Activated naive CD8-positive, alpha-beta T cell treated with anti-CD3 and anti-CD28 coated beads for 36 hours (primary cell): ENCODE measurements around the gene ANKZF1. TPM values are rescaled to one million over a fixed set of nuclear protein-coding genes. Genes with fewer than 3 reads are reported as not detected.

Source experiments
- DNase-seq: peaks from one replicate; pipeline ENCODE4 v3.0.0; 2021
- H3K27ac Mint-ChIP-seq: one replicate; pipeline ENCODE4 v1.8.0; 2022; ENCODE audit warnings: mild to moderate bottlenecking, moderate library complexity, mixed read lengths
- H3K27me3 Mint-ChIP-seq: one replicate; pipeline ENCODE4 v1.8.0; 2022; ENCODE audit warnings: mild to moderate bottlenecking, mixed read lengths
- H3K36me3 Mint-ChIP-seq: one replicate; pipeline ENCODE4 v1.8.0; 2021; ENCODE audit warnings: mild to moderate bottlenecking, mixed read lengths
- H3K4me1 Mint-ChIP-seq: one replicate; pipeline ENCODE4 v1.8.0; 2021; ENCODE audit warnings: mixed read lengths
- H3K4me3 Mint-ChIP-seq: one replicate; pipeline ENCODE4 v1.8.0; 2022; ENCODE audit warnings: mild to moderate bottlenecking, moderate library complexity, mixed read lengths
- H3K9me3 Mint-ChIP-seq: one replicate; pipeline ENCODE4 v1.8.0; 2022; ENCODE audit warnings: mixed read lengths
- total RNA-seq, 2 experiments: library from RNA; stranded (reverse); gene quantifications; one replicate each; pipeline ENCODE4 v1.2.3, GENCODE V29; 2021

ANKZF1 gene
- total RNA-seq, 2 experiments from 2014 or later, result 102 to 114 TPM

DNA sequence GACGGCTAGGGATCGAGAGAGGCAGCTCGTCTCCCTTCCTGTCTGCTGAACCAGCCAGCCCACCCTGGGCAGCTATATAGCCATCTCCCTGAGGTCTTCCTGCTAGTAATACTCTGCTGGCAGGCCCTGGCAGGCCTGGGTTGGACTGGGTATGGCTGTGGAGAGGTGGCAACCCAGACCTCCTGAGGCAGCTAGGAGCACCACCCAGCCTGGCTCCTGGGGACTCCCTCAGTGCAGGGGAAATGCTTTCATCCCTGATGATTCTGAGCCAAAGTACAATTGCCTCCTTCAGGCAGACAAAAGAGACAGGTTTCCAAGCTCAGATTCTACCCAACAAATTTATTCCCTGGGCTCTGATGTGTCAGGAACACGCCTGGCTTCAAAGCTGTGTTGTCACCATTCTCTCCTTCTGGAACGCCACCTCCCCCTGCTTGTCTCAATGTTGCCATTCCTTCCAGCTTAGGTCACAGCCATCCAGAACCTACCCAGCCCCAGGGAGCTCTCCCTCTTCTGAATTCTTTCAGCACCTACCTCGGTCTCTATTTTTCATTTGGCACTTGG lies 44.8 kb downstream of the ANKZF1 start:
- no peak for DNase-seq
- Mint-ChIP-seq H3K9me3 (no peaks in the 10 kb centered on the region), H3K4me3 (no peak overlapping the region), H3K27me3 (no peaks in the 10 kb centered on the region), H3K27ac (no peak overlapping the region), H3K4me1 (peaks cover 19% of the 10 kb centered on the region), H3K36me3 (no peaks in the 10 kb centered on the region)

DNA sequence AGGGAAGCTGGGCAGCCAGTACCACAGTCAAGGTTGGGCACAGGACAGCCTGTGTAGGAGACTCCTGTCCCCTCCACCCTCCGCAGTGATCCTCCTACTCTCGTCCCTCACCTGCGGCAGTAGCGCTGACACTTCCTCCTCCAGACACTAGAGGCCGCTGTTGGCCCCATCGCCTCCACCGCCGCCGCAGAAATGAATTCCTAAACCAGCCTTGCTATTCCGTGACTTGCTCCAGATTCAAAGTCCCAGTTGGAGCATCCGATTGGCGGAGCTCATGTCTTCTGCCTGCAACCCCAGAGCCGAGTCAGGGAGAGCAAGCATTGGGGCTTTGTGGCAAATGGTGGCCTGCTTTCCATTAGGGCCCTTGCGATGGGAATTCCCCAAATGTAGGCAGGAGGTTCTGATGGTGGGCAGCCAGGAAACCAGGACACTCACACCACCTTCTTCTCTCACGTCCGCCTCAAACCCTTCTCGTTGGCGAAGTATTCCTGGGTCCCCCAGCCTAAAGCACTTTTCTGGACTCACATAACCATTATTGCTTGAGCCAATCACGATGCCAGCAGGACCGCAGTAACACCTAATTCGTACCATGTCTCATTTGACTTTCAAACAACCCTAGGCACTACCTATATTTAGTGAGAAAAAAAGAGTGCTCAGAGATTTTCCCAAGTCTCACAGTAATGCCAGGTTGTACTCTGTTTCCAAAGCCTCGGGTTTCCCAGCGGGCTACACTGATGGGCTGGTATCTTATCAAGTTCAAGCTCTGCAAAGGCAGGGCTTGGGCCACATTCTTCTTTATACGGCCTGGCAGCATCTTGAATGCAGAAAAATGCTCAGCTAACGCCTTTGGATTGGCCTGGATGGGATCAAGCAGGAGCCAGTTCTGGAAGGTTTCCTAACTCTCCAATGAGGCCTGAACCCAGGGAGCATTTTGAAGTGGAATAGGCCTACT lies 48.4 kb downstream of the ANKZF1 start:
- peak; percentile 74 for DNase-seq
- H3K9me3 Mint-ChIP-seq, result no peaks in the 10 kb centered on the region
- peak overlapping the region; percentile 78 for H3K4me3 Mint-ChIP-seq
- H3K4me1 Mint-ChIP-seq, result peaks cover 43% of the 10 kb centered on the region
- H3K27me3 Mint-ChIP-seq, result no peaks in the 10 kb centered on the region
- H3K27ac Mint-ChIP-seq, result peak overlapping the region; percentile 92
- peaks cover 12% of the 10 kb centered on the region for H3K36me3 Mint-ChIP-seq

DNA sequence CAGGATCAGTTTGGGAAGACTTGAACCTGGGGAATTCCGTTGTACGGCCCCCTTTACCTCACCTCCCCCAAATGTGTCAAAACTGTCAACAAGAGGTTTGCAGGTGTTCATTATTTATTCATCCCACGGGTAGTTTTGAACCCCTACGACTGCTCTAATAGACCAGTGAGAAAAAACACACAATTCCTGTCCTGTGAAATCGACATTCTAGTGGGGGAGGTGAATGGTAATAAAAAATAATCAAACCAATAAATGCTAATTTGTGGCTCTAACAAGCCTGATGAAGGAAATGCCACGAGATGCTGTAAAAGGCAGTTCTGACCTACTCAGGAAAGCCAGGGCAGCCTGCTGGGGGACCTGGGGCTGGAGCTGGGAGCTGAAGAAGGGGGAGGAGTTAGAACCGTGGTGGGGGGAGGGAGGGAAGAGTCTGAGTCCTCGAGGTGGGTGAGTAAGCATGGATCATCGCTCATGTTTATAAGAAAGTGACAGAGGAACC lies 49.1 kb downstream of the ANKZF1 start:
- peaks cover 15% of the 10 kb centered on the region for H3K36me3 Mint-ChIP-seq
- no peaks in the 10 kb centered on the region for H3K27me3 Mint-ChIP-seq
- H3K4me1 Mint-ChIP-seq, result peaks cover 43% of the 10 kb centered on the region
- no peak for DNase-seq
- H3K9me3 Mint-ChIP-seq, result no peaks in the 10 kb centered on the region
- H3K4me3 Mint-ChIP-seq, result peak overlapping the region; percentile 78
- H3K27ac Mint-ChIP-seq, result peak overlapping the region; percentile 92

DNA sequence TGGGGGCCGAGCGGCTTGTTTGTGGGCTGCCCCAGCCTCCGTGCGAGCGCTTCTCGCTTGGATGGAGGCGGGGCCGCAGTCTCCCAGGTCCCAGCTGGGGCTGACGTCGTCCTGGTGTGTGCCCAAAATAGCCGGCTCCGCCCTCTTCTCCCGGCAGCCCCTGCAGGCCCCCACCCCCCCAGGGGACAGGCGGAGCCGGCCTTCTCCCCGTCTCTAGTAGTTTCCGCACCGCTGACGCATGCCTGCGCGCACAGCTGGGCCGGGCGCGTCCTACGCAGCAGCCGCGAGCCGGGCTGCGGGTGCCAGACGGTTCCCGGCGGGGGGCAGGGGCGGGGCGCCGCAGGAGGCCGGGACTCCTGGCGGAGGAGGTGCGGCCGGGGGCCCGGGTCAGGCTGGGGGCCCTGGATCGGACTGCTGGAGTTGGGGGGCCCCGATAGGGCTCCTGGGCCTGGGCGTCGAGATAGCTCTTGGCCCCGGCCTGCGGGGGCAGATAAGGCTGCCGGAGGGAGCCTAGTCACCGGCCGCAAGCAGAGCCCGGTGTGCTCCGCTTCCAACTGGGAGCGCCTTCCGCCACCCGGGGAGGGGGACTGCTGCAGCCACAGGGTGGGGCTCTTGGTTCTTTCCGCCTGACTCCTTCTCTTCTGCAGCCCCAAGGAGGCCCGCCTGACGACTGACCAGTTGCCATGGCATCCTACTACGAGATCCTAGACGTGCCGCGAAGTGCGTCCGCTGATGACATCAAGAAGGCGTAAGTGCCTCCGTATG lies 49.7 kb downstream of the ANKZF1 start, which contains the start of gene DNAJB2:
TSS of gene DNAJB2 (plus strand) at position 216 of the 765 bp plus-strand sequence. CDS start at position 684, 468 bp downstream.
- Mint-ChIP-seq H3K4me3 (peak within 1 kb of the TSS; percentile 91), H3K4me1 (peaks cover 43% of the 10 kb centered on the region), H3K27ac (peak within 1 kb of the TSS; percentile 97), H3K9me3 (no peaks in the 10 kb centered on the region), H3K36me3 (peaks cover 16% of the 10 kb centered on the region), H3K27me3 (no peaks in the 10 kb centered on the region)
- DNase-seq, result peak; percentile 100

DNA sequence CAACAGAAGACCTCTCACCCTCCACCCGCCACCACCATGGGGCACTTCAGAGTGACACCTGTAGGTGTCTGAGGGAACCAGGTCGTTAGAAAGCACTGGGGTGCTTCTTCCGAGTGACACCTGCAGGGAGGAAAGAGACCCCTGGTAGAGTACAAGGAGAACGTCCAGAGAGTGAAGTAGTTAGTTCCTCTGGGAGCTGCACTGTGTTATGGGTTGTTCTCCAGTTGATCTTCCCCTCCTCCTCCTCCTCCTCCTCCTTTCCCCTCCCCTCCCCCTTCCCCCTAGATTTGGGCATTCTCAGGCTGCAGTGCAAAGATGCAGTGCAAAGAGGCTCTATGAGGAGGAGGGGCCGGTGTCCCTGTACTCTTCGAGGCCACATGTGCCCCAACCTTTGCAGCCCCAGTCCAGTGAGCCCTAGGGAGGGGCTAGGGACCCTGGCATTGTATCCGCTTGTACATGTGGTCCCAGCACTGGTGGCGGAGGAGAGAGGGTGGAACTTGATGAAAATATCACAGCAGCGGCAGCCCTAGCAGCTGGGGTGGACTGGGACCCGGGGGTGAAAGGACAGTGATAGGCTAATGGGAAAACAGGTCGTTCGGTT lies 50.4 kb downstream of the ANKZF1 start:
- Mint-ChIP-seq H3K9me3 (no peaks in the 10 kb centered on the region), H3K4me1 (peaks cover 43% of the 10 kb centered on the region), H3K27ac (peak overlapping the region; percentile 97), H3K4me3 (peak overlapping the region; percentile 91), H3K36me3 (peaks cover 16% of the 10 kb centered on the region), H3K27me3 (no peaks in the 10 kb centered on the region)
- no peak for DNase-seq

DNA sequence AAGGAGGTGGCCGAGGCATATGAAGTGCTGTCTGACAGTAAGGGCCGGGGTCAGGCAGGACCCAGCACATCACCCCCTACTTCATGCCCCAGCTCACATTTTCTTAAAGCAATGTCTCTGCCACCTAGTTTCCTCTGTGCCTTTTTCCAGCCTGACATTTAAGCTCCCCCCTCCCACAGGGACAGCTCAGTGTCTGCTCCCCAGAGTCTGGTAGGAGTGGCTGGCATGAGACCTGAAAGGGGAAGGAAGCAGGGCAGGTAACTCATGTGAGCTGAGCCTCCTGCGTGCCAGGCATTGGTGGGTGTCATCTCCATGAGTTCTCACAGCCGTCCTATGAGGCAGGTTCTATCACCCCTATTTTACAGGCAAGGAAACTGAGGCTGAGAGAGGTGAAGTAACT lies 51.0 kb downstream of the ANKZF1 start:
- Mint-ChIP-seq H3K36me3 (peaks cover 16% of the 10 kb centered on the region), H3K27me3 (no peaks in the 10 kb centered on the region), H3K9me3 (no peaks in the 10 kb centered on the region), H3K4me3 (peak overlapping the region; percentile 91), H3K4me1 (peaks cover 45% of the 10 kb centered on the region), H3K27ac (peak overlapping the region; percentile 57)
- DNase-seq, result no peak

DNA sequence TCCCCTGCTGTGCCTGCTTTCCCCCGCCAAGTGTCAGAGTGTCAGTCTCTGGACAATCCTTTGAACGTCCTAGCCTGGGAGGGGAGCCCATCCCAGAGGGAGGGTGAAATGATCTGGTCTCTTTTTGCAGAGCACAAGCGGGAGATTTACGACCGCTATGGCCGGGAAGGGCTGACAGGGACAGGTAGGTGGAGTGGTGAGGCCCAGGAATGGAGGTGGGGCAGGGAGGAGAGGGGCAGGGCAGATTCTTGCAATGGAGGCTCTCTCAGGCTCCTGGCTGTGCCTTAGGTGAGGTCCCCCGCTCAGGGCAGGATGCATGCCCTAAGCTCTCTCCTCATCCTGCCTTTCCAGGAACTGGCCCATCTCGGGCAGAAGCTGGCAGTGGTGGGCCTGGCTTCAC lies 52.0 kb downstream of the ANKZF1 start:
- Mint-ChIP-seq H3K9me3 (no peaks in the 10 kb centered on the region), H3K4me1 (peaks cover 45% of the 10 kb centered on the region), H3K27ac (no peak overlapping the region), H3K4me3 (no peak overlapping the region), H3K36me3 (peaks cover 16% of the 10 kb centered on the region), H3K27me3 (no peaks in the 10 kb centered on the region)
- no peak for DNase-seq

DNA sequence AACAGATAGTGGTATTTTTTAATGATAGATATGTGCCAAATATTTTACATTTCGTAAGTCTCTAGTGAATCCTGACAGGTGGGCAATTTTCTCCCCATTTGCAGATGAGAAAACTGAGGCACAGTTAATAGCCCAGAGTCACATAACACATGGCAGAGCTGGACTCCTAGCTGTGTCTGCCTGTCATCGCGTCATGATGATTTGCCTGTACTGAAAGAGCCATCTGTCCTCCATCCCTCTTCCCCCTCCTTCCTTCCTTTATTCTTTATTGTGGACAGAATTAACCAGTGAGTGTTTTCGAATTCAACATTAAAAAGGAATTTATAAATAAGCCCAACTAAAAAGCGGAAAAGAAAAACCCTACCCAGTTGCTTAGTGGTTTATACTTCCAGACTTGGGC lies 52.8 kb downstream of the ANKZF1 start:
- Mint-ChIP-seq H3K4me3 (no peak overlapping the region), H3K4me1 (peaks cover 43% of the 10 kb centered on the region), H3K9me3 (no peaks in the 10 kb centered on the region), H3K27me3 (no peaks in the 10 kb centered on the region), H3K27ac (no peak overlapping the region), H3K36me3 (peaks cover 16% of the 10 kb centered on the region)
- DNase-seq, result no peak

DNA sequence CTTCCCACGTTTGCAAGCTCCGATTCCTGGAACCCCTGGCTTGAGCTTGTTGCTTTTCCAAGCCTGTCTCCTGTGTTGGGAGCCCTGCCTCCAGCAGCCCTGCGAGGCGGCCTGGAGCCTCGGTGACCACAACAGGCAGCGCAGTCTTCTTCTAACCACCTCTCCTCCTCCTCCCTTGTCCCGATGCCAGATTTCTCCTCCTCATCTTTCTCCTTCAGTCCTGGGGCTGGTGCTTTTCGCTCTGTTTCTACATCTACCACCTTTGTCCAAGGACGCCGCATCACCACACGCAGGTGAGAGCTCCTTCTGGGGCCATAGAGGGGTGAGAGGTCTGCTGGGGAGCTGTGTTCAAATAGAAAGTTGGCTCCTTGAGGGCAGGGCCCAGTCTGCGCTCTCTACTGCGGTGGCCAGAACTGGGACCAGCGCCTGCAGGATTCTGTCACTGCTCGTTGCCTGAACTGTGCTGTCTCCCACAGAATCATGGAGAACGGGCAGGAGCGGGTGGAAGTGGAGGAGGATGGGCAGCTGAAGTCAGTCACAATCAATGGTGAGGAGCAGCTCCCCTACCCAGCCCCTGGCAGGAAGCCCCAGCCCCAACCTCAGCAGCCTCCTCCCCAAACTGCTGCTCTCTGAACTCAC lies 53.5 kb downstream of the ANKZF1 start:
- Mint-ChIP-seq H3K36me3 (peaks cover 16% of the 10 kb centered on the region), H3K4me1 (peaks cover 36% of the 10 kb centered on the region), H3K4me3 (no peak overlapping the region), H3K27me3 (no peaks in the 10 kb centered on the region), H3K27ac (no peak overlapping the region), H3K9me3 (no peaks in the 10 kb centered on the region)
- no peak for DNase-seq

DNA sequence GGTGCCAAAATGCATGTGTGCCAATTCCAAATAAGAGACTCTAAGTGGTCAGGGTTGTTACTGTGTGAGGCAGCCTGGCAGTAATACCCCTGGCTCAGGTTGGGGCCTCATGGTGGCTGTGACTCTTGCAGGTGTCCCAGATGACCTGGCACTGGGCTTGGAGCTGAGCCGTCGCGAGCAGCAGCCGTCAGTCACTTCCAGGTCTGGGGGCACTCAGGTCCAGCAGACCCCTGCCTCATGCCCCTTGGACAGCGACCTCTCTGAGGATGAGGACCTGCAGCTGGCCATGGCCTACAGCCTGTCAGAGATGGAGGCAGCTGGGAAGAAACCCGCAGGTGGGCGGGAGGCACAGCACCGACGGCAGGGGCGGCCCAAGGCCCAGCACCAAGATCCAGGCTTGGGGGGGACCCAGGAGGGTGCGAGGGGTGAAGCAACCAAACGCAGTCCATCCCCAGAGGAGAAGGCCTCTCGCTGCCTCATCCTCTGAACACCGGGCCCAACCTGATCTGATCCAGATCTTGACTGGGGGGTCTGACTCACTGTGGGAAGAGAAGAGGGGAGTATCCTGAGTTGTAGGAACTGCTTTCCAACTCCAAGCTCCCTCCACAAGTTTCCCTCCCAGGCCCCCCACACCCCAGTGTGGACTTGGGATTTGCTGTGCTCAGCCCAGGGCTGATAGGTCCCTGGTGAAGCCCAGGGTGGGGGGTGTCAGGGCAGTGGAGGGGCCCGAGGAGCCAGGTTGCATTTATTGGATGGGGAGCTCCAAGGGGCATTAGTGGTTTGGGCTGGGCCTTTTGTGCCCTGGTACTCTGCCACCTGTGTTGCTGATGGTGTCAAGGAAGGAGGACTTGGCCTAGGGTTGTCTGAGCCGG lies 55.1 kb downstream of the ANKZF1 start:
- Mint-ChIP-seq H3K36me3 (peaks cover 16% of the 10 kb centered on the region), H3K4me3 (no peak overlapping the region), H3K27ac (no peak overlapping the region), H3K9me3 (no peaks in the 10 kb centered on the region), H3K27me3 (no peaks in the 10 kb centered on the region), H3K4me1 (peaks cover 26% of the 10 kb centered on the region)
- DNase-seq, result no peak

DNA sequence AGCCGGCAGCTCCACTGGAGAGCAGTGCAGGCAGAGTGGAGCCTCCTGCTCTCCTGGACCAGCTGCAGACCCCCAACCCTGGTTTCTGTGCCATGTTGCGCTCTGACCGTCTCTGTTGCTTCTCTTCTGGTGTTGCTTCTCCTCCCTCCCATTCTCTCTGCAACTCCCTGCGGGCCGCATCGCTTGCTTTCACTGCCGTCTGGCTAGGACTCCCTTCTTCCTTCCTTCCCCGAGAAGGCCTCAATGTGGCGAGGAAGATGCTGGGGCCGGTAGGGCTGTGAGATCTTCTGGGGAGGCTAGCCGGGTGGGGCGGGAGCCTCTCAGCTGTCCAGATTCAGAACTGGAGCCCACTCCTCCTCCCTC lies 55.7 kb downstream of the ANKZF1 start:
- no peak for DNase-seq
- Mint-ChIP-seq H3K36me3 (peaks cover 13% of the 10 kb centered on the region), H3K27me3 (no peaks in the 10 kb centered on the region), H3K4me1 (peaks cover 20% of the 10 kb centered on the region), H3K4me3 (no peak overlapping the region), H3K27ac (no peak overlapping the region), H3K9me3 (no peaks in the 10 kb centered on the region)

DNA sequence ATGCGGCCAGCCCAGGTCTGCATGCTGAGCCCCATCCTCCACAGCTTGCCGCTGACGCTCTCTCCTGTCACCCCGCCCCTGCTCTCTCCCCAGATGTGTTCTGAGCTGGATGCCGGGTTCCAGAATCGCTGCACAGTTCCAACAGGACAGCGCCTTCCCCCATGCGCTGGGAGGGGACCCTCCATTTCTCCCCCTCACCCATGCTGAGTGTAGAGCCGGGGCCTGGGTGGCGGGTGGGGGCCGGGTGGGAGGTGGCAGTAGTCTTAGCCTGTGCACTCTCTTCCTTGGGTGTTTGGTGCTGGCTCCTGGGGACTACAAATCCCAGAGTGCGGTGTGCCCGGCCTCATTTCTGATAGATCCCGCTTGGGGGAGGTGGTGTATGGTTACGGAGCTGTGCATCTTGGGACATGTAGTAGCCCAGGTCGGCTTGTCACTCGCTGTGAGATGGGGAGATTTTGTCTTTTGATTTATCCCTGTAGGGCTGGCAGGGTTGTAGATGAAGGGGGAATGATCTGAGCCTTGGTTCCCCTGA lies 56.4 kb downstream of the ANKZF1 start:
- no peak overlapping the region for H3K27ac Mint-ChIP-seq
- H3K36me3 Mint-ChIP-seq, result peaks cover 11% of the 10 kb centered on the region
- no peaks in the 10 kb centered on the region for H3K27me3 Mint-ChIP-seq
- DNase-seq, result no peak
- H3K4me1 Mint-ChIP-seq, result peaks cover 14% of the 10 kb centered on the region
- no peak overlapping the region for H3K4me3 Mint-ChIP-seq
- no peaks in the 10 kb centered on the region for H3K9me3 Mint-ChIP-seq
